Keratinocyte (primary cell): ENCODE results near the gene MRFAP1. TPM values are rescaled to one million over a fixed set of nuclear protein-coding genes. Genes with fewer than 3 reads are reported as not detected.

ENCODE experiments used
- DNase-seq: peaks from one replicate; pipeline ENCODE4 v3.0.0-alpha.2; 2011; ENCODE audit warnings: low read depth, missing footprints, low spot score
- FAIRE-seq: peaks from 2 replicates; lab custom pipeline; 2011; peaks lifted over from hg19 to GRCh38; lab: Jason Lieb, UNC
- H2AFZ ChIP-seq: 2 replicates; pipeline ENCODE4 v1.6.0; 2012; ENCODE audit warnings: low read length, control low read depth, inconsistent platforms; ENCODE audit not compliant: control insufficient read depth
- H3K27ac ChIP-seq: 2 replicates; pipeline ENCODE4 v1.5.1; 2011; ENCODE audit warnings: low read length; ENCODE audit not compliant: control insufficient read depth, insufficient read depth
- H3K27me3 ChIP-seq: 3 replicates; pipeline ENCODE4 v1.6.0; 2011; ENCODE audit warnings: low read length; ENCODE audit not compliant: control insufficient read depth, insufficient read depth; ENCODE audit errors: extremely low read depth
- H3K36me3 ChIP-seq, 2 experiments: 2 replicates in 1 of 2; 3 replicates in 1 of 2; pipeline ENCODE4 v1.5.1; 2011; ENCODE audit warnings: low read length in 2 of 2, mild to moderate bottlenecking in 1 of 2; ENCODE audit not compliant: control insufficient read depth in 2 of 2, insufficient read depth in 2 of 2; ENCODE audit errors: extremely low read depth in 1 of 2
- H3K4me1 ChIP-seq: 3 replicates; pipeline ENCODE4 v1.5.1; 2011; ENCODE audit warnings: low read length; ENCODE audit not compliant: control insufficient read depth, insufficient read depth; ENCODE audit errors: extremely low read depth
- H3K4me2 ChIP-seq: 3 replicates; pipeline ENCODE4 v1.6.0; 2011; ENCODE audit warnings: low read depth, low read length; ENCODE audit not compliant: control insufficient read depth, insufficient read depth; ENCODE audit errors: extremely low read depth
- H3K4me3 ChIP-seq, 3 experiments: fragments of 200-600 bp in 1 of 3; sonication (generic) in 1 of 3; 2 replicates in 2 of 3; 3 replicates in 1 of 3; pipeline ENCODE4 v1.5.1; 2011 to 2016; ENCODE audit warnings: low read length in 3 of 3, mild to moderate bottlenecking in 3 of 3, control low read depth in 2 of 3, inconsistent platforms in 1 of 3, low read depth in 1 of 3, mixed read lengths in 1 of 3, mixed run types in 1 of 3, moderate library complexity in 1 of 3; ENCODE audit not compliant: control insufficient read depth in 2 of 3, insufficient read depth in 2 of 3; ENCODE audit errors: extremely low read depth in 1 of 3
- H3K79me2 ChIP-seq: 2 replicates; pipeline ENCODE4 v1.6.0; 2012; ENCODE audit warnings: low read length; ENCODE audit not compliant: control insufficient read depth, insufficient read depth
- H3K9ac ChIP-seq: 3 replicates; pipeline ENCODE4 v1.6.0; 2011; ENCODE audit warnings: low read length; ENCODE audit not compliant: control insufficient read depth, insufficient read depth; ENCODE audit errors: extremely low read depth
- H3K9me1 ChIP-seq: 3 replicates; pipeline ENCODE4 v1.6.0; 2011; ENCODE audit warnings: low read length; ENCODE audit not compliant: control insufficient read depth, insufficient read depth; ENCODE audit errors: extremely low read depth
- H3K9me3 ChIP-seq: 2 replicates; pipeline ENCODE4 v1.5.1; 2012; ENCODE audit warnings: low read depth, low read length; ENCODE audit not compliant: control insufficient read depth
- H4K20me1 ChIP-seq: 3 replicates; pipeline ENCODE4 v1.6.0; 2011; ENCODE audit warnings: low read length; ENCODE audit not compliant: control insufficient read depth, insufficient read depth; ENCODE audit errors: extremely low read depth
- EZH2 ChIP-seq: IDR thresholded peaks from one replicate; pipeline ENCODE4 v1.6.1; 2012; ENCODE audit warnings: inconsistent platforms, mild to moderate bottlenecking, low read length, moderate library complexity
- dilution Hi-C: fragments of 300-500 bp; cut with MboI; formaldehyde crosslinking; loops from one replicate; pipeline ENCODE4 v1.7.0; 2020; ENCODE audit warnings: low sequenced_read_pairs; ENCODE audit not compliant: extremely low pct_ligation_motif_present
- polyA plus RNA-seq, 5 experiments: library from polyadenylated mRNA; depleted of rRNA in 3 of 5; stranded (reverse) in 3 of 5; stranded (forward) in 1 of 5; unstranded in 1 of 5; fragments of >200 nt; gene quantifications; 1 replicate in 1 of 5; 2 replicates in 3 of 5; 3 replicates in 1 of 5; pipeline versions ENCODE4 v1.2.1 to v1.2.3, GENCODE V29; 2011 to 2012; ENCODE audit warnings: missing spikeins in 2 of 5, low read depth in 1 of 5, low replicate concordance in 1 of 5
- TF ChIP-seq, protein P1 (sequence below), 3 experiments: IDR thresholded peaks in 1 of 3; conservative IDR thresholded peaks in 1 of 3; optimal IDR thresholded peaks in 1 of 3; 2 replicates in 2 of 3; 3 replicates in 1 of 3; pipeline versions ENCODE3 to v1.5.1; 2011; ENCODE audit warnings: low read length in 3 of 3, mild to moderate bottlenecking in 3 of 3, moderate library complexity in 2 of 3, control low read depth in 1 of 3, inconsistent platforms in 1 of 3; ENCODE audit not compliant: insufficient read depth in 2 of 3; ENCODE audit errors: extremely low read depth in 1 of 3

The MRFAP1 gene
- polyA plus RNA-seq, 1 donor (not counting 4 experiments of a cell fraction or from before 2014, with no cell fraction given) = 275 TPM

DNA sequence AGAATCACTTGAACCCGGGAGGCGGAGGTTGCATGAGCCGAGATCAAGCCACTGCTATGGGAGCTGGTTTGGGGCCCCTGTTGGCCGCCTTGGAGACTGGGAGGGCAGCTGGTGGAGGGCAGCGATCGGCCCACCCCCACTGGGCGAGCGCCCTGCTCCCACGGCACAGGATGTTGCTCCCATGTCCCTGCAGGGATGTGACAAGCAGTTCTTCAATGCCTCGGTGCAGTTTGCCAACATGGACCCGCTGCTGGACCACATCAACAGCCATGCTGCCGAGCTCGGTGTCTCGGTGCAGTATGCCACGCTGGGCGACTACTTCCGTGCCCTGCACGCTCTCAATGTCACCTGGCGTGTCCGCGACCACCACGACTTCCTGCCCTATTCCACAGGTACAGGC lies 46.1 kb upstream of the MRFAP1 start:
- dilution Hi-C loops = no loop called here

DNA sequence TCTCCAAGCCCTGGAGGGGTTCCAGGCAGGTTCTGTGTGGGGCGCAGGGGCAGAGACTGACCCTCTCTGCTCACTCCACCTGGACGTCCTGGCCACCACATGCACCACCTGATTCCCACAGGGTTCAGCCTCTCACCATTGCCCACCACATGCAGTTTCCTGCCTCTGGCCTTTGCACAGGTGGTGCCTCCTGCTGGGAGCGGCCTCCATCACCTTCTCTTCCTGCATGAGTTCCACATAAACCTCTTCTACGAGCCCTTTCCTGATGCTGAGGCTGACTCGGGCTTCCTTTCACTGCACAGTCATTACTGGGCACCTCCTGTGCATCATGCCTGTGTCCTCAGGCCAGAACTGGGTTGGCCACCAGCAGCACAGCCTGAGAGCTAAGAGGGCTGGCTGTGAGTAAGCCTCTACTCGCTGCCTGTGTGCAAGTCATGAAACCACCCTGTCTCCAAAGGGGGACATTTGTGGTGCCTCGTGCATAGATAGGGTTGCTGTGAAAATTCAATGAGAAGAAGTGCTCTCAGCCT lies 45.6 kb upstream of the MRFAP1 start:
- no peak overlapping the region for H3K4me2 ChIP-seq
- no peak for FAIRE-seq
- H2AFZ ChIP-seq = no peak overlapping the region
- dilution Hi-C loops = no loop called here
- H3K9me1 ChIP-seq = no peaks in the 10 kb centered on the region
- H3K36me3 ChIP-seq = peaks cover 0 to 15% of the 10 kb centered on the region in 2 experiments
- no peaks in the 10 kb centered on the region for H3K9me3 ChIP-seq
- H3K4me3 ChIP-seq = no peak overlapping the region
- no peaks in the 10 kb centered on the region for H3K4me1 ChIP-seq
- no peaks in the 10 kb centered on the region for H3K27me3 ChIP-seq
- H3K9ac ChIP-seq = no peak overlapping the region
- H4K20me1 ChIP-seq = no peaks in the 10 kb centered on the region
- DNase-seq = no peak
- no peaks in the 10 kb centered on the region for H3K79me2 ChIP-seq
- H3K27ac ChIP-seq = no peak overlapping the region
- no peak for TF ChIP-seq EZH2
- TF ChIP-seq, protein P1, sequence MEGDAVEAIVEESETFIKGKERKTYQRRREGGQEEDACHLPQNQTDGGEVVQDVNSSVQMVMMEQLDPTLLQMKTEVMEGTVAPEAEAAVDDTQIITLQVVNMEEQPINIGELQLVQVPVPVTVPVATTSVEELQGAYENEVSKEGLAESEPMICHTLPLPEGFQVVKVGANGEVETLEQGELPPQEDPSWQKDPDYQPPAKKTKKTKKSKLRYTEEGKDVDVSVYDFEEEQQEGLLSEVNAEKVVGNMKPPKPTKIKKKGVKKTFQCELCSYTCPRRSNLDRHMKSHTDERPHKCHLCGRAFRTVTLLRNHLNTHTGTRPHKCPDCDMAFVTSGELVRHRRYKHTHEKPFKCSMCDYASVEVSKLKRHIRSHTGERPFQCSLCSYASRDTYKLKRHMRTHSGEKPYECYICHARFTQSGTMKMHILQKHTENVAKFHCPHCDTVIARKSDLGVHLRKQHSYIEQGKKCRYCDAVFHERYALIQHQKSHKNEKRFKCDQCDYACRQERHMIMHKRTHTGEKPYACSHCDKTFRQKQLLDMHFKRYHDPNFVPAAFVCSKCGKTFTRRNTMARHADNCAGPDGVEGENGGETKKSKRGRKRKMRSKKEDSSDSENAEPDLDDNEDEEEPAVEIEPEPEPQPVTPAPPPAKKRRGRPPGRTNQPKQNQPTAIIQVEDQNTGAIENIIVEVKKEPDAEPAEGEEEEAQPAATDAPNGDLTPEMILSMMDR (optimal IDR thresholded peaks at IDR 0.05 in 1 of 3, IDR thresholded peaks at IDR 0.05 in 1 of 3, conservative IDR thresholded peaks at IDR 0.05 in 1 of 3; ENCODE audit: extremely low read depth in 1 of 3, insufficient read depth in 2 of 3, low read length in 3 of 3) = no peak

More for the DNA sequence above, 46.1 kb upstream of the MRFAP1 start:
- no peak for FAIRE-seq
- H3K4me1 ChIP-seq = no peaks in the 10 kb centered on the region
- H3K9me1 ChIP-seq = no peaks in the 10 kb centered on the region
- no peaks in the 10 kb centered on the region for H3K9me3 ChIP-seq
- no peaks in the 10 kb centered on the region for H4K20me1 ChIP-seq
- TF ChIP-seq EZH2 = no peak
- TF ChIP-seq, protein P1 (optimal IDR thresholded peaks at IDR 0.05 in 1 of 3, IDR thresholded peaks at IDR 0.05 in 1 of 3, conservative IDR thresholded peaks at IDR 0.05 in 1 of 3; ENCODE audit: extremely low read depth in 1 of 3, insufficient read depth in 2 of 3, low read length in 3 of 3) = no peak
- H3K36me3 ChIP-seq = peaks cover 0 to 15% of the 10 kb centered on the region in 2 experiments
- H3K27me3 ChIP-seq = no peaks in the 10 kb centered on the region
- H3K4me3 ChIP-seq = no peak overlapping the region
- H3K27ac ChIP-seq = no peak overlapping the region
- no peaks in the 10 kb centered on the region for H3K79me2 ChIP-seq
- no peak overlapping the region for H2AFZ ChIP-seq
- DNase-seq = no peak
- no peak overlapping the region for H3K9ac ChIP-seq
- H3K4me2 ChIP-seq = no peak overlapping the region
